B cell (primary cell): ENCODE measurements around the gene TSHZ1. TPM values are rescaled to one million over a fixed set of nuclear protein-coding genes. Genes with fewer than 3 reads are reported as not detected.

Source experiments
- ATAC-seq: fragments of 200-7000 bp; cut with Tn5 transposase; one replicate; pipeline ENCODE4 v1.10.0; 2021; ENCODE audit warnings: low read depth, mild to moderate bottlenecking, moderate number of reproducible peaks, moderate library complexity
- CTCF ChIA-PET: fragments of 350-600 bp; sonication (Branson Sonifier 250); formaldehyde crosslinking; loops from one replicate; lab custom pipeline; 2021; ENCODE audit warnings: antibody characterized with exemption, inconsistent platforms; lab: Charles Lee
- POLR2A ChIA-PET: fragments of 350-600 bp; sonication (Branson Sonifier 250); formaldehyde crosslinking; loops from one replicate; lab custom pipeline; 2021; ENCODE audit warnings: antibody characterized with exemption; lab: Charles Lee
- DNase-seq: peaks from one replicate; pipeline ENCODE4 v3.0.0; 2013
- H2AFZ ChIP-seq: 2 replicates; pipeline ENCODE4 v1.6.1; 2012; ENCODE audit warnings: mild to moderate bottlenecking, low read depth, low read length; ENCODE audit not compliant: insufficient read depth, poor library complexity, severe bottlenecking
- H3K27ac ChIP-seq, 2 donors: 1 replicate in 1 of 2; 2 replicates in 1 of 2; pipeline ENCODE4 v1.5.1; 2012 to 2013; ENCODE audit warnings: low read length in 2 of 2, mild to moderate bottlenecking in 2 of 2, moderate library complexity in 1 of 2
- H3K27me3 ChIP-seq, 4 experiments: fragments of 200-600 bp in 1 of 4; sonication (generic) in 1 of 4; replicated peaks in 1 of 4; 1 replicate in 2 of 4; 2 replicates in 2 of 4; pipeline versions ENCODE4 v1.6.1 to v1.7.0; 2013 to 2016; ENCODE audit warnings: low read length in 3 of 4, mild to moderate bottlenecking in 2 of 4, mixed read lengths in 1 of 4, moderate library complexity in 1 of 4; ENCODE audit not compliant: insufficient read depth in 4 of 4, control insufficient read depth in 3 of 4; ENCODE audit errors: control extremely low read depth in 1 of 4
- H3K36me3 ChIP-seq, 2 experiments: replicated peaks in 1 of 2; 1 replicate in 1 of 2; 2 replicates in 1 of 2; pipeline versions ENCODE4 v1.6.1 to v1.7.1; 2013; ENCODE audit warnings: low read length in 1 of 2; ENCODE audit not compliant: insufficient read depth in 2 of 2, control insufficient read depth in 1 of 2; ENCODE audit errors: control extremely low read depth in 1 of 2, extremely low read depth in 1 of 2
- H3K4me1 ChIP-seq, 2 donors: fragments of 200-600 bp in 1 of 2; sonication (generic) in 1 of 2; 1 replicate in 1 of 2; 2 replicates in 1 of 2; pipeline versions ENCODE4 v1.5.1 to v1.6.1; 2013 to 2017; ENCODE audit warnings: low read length in 2 of 2; ENCODE audit not compliant: control insufficient read depth in 2 of 2, insufficient read depth in 2 of 2
- H3K4me2 ChIP-seq: replicated peaks from 2 replicates; pipeline ENCODE3; 2012; ENCODE audit warnings: mild to moderate bottlenecking, low read depth, low read length; ENCODE audit not compliant: poor library complexity, severe bottlenecking
- H3K4me3 ChIP-seq, 5 experiments: fragments of 200-600 bp in 1 of 5; sonication (generic) in 1 of 5; 1 replicate in 3 of 5; 2 replicates in 2 of 5; pipeline versions ENCODE4 v1.5.1 to v1.7.0; 2011 to 2016; ENCODE audit warnings: low read length in 4 of 5, mild to moderate bottlenecking in 4 of 5, low read depth in 2 of 5, control low read depth in 1 of 5, moderate library complexity in 1 of 5; ENCODE audit not compliant: insufficient read depth in 1 of 5; ENCODE audit errors: control extremely low read depth in 1 of 5, extremely low read depth in 1 of 5
- H3K79me2 ChIP-seq: fragments of 200-600 bp; sonication (generic); one replicate; pipeline ENCODE4 v1.6.0; 2016; ENCODE audit warnings: low read length; ENCODE audit not compliant: control insufficient read depth, insufficient read depth
- H3K9ac ChIP-seq: fragments of 200-600 bp; sonication (generic); 2 replicates; pipeline ENCODE4 v1.6.1; 2017; ENCODE audit warnings: mild to moderate bottlenecking, low read length, moderate library complexity
- H3K9me3 ChIP-seq, 3 donors: one replicate each; pipeline versions ENCODE4 v1.6.1 to v1.7.1; 2013; ENCODE audit warnings: low read length in 2 of 3; ENCODE audit not compliant: control insufficient read depth in 2 of 3, insufficient read depth in 1 of 3; ENCODE audit errors: control extremely low read depth in 1 of 3
- H4K20me1 ChIP-seq: 2 replicates; pipeline ENCODE4 v1.6.0; 2012; ENCODE audit warnings: mild to moderate bottlenecking, low read length; ENCODE audit not compliant: insufficient read depth, control insufficient read depth, poor library complexity, severe bottlenecking
- H3K27ac Mint-ChIP-seq: one replicate; pipeline ENCODE4 v1.8.0; 2021; ENCODE audit warnings: mixed read lengths
- H3K27me3 Mint-ChIP-seq: one replicate; pipeline ENCODE4 v1.8.0; 2021; ENCODE audit warnings: mixed read lengths
- H3K4me1 Mint-ChIP-seq: one replicate; pipeline ENCODE4 v1.8.0; 2021; ENCODE audit warnings: mixed read lengths
- H3K4me3 Mint-ChIP-seq: one replicate; pipeline ENCODE4 v1.8.0; 2021; ENCODE audit warnings: mixed read lengths
- H3K9me3 Mint-ChIP-seq: one replicate; pipeline ENCODE4 v1.8.0; 2022; ENCODE audit warnings: mixed read lengths; ENCODE audit not compliant: insufficient read depth
- CTCF ChIP-seq: fragments of 200-600 bp; IDR thresholded peaks from one replicate; pipeline ENCODE4 v1.8.0; 2022; ENCODE audit warnings: antibody characterized with exemption, mild to moderate bottlenecking
- EZH2 ChIP-seq: IDR thresholded peaks from 2 replicates; pipeline ENCODE4 v1.6.1; 2012; ENCODE audit warnings: borderline replicate concordance, low read depth, mild to moderate bottlenecking, moderate library complexity, low read length; ENCODE audit not compliant: insufficient read depth, poor library complexity, severe bottlenecking
- WGBS: methylation state at CpG from one replicate; pipeline ENCODE4 v1.1.5; 2013; ENCODE audit warnings: missing lambda C conversion rate; ENCODE audit not compliant: insufficient coverage; 5-methylcytosine and 5-hydroxymethylcytosine counted together
- intact Hi-C: fragments of 100-400 bp; cut with micrococcal nuclease; formaldehyde crosslinking; loops from one replicate; pipeline ENCODE4 v1.10.0; 2022
- polyA plus RNA-seq: library from polyadenylated mRNA; depleted of rRNA; stranded (reverse); fragments of >200 nt; gene quantifications from 2 replicates; pipeline ENCODE4 v1.2.3, GENCODE V29; 2012
- total RNA-seq, 2 donors: library from RNA; stranded (reverse); fragments of 120-200 nt in 1 of 2; gene quantifications; 1 replicate in 1 of 2; 2 replicates in 1 of 2; pipeline versions ENCODE4 v1.2.3 to v1.2.4, GENCODE V29; 2013 to 2022

The TSHZ1 gene
- total and polyA plus RNA-seq, 2 donors (not counting 1 experiment from before 2014, with no cell fraction given) = 5.3 to 9.8 TPM

- no peaks in the 10 kb centered on the region for H3K9me3 Mint-ChIP-seq
- Histone ChIP-seq H3K4me1 (peaks cover 35 to 49% of the 10 kb centered on the region in 2 donors), H3K4me3 (peak overlapping the region; percentile 37 to 90 (median 75)), H2AFZ (peak overlapping the region; percentile 92), H3K79me2 (peaks cover 20% of the 10 kb centered on the region), H3K36me3 (no peaks in the 10 kb centered on the region), H3K4me2 (peak overlapping the region; percentile 85), H3K9ac (peak overlapping the region; percentile 84), H3K27me3 (peaks cover 0 to 5% (median 2%) of the 10 kb centered on the region in 4 experiments), H4K20me1 (peaks cover 47% of the 10 kb centered on the region), H3K9me3 (peaks cover 0 to 4% (median 0%) of the 10 kb centered on the region in 3 donors), H3K27ac (peak overlapping the region; percentile 0 to 56)
- ChIA-PET POLR2A (interaction anchor here (1.0 kb wide), 1 partner anchor 137 kb away, joined by 3 read pairs; no protein-coding TSS in a partner anchor), CTCF (no interaction called here)
- WGBS = under 1% methylated on average over 52 of the region's 65 CpGs
- intact Hi-C loops = loop anchor here (2.0 kb wide), 1 partner anchor 137 kb away; no protein-coding TSS in a partner anchor
- no peak for TF ChIP-seq CTCF
- no peak for TF ChIP-seq EZH2
- H3K27ac Mint-ChIP-seq = peak overlapping the region; percentile 89
- peaks cover 58% of the 10 kb centered on the region for H3K4me1 Mint-ChIP-seq
- peak; percentile 63 for DNase-seq
- no peak for ATAC-seq
- peaks cover 21% of the 10 kb centered on the region for H3K27me3 Mint-ChIP-seq
- H3K4me3 Mint-ChIP-seq = peak overlapping the region; percentile 91
These were observed 2.3 kb upstream of the TSHZ1 start for GRCh38 chr18:75208155-75208835.

DNA sequence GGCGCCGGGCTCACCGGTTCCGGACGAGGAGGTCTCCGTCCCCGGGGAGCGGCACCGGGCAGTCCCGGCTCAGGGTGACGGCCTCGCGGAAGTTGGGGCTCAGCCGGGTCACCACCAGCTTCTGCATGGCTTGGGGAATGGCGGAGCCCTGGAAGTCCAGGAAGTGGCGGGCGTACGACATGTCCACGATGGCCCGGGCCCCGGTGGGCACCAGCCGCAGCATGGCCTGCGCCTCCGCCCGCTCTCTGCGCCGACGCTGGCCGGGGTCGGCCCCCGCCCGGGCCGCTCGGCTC is 1.8 kb upstream of the TSHZ1 start:
- H3K4me2 ChIP-seq = peak overlapping the region; percentile 85
- Mint-ChIP-seq H3K4me1 (peaks cover 56% of the 10 kb centered on the region), H3K9me3 (no peaks in the 10 kb centered on the region), H3K27me3 (peaks cover 21% of the 10 kb centered on the region), H3K27ac (no peak overlapping the region), H3K4me3 (peak overlapping the region; percentile 91)
- peak overlapping the region in 1 of 2 donors; percentile 56 for H3K27ac ChIP-seq
- H3K4me3 ChIP-seq = peak overlapping the region; percentile 35 to 90 (median 75)
- H3K4me1 ChIP-seq = peaks cover 35 to 49% of the 10 kb centered on the region in 2 donors
- H3K27me3 ChIP-seq = peaks cover 0 to 5% (median 2%) of the 10 kb centered on the region in 4 experiments
- H2AFZ ChIP-seq = peak overlapping the region; percentile 92
- WGBS = 0% methylated on average over 34 of the region's 34 CpGs
- peaks cover 43% of the 10 kb centered on the region for H4K20me1 ChIP-seq
- no peak for TF ChIP-seq CTCF
- no peak for TF ChIP-seq EZH2
- DNase-seq (peak; percentile 66), ATAC-seq (peak; percentile 14)
- POLR2A ChIA-PET = no interaction called here
- H3K9me3 ChIP-seq = peaks cover 0 to 4% (median 0%) of the 10 kb centered on the region in 3 donors
- H3K36me3 ChIP-seq = no peaks in the 10 kb centered on the region
- peaks cover 21% of the 10 kb centered on the region for H3K79me2 ChIP-seq
- intact Hi-C loops = loop anchor here (2.0 kb wide), 1 partner anchor 138 kb away; no protein-coding TSS in a partner anchor
- peak overlapping the region; percentile 84 for H3K9ac ChIP-seq
- CTCF ChIA-PET = no interaction called here
